ENCODE data around the gene BZW1.

DNA sequence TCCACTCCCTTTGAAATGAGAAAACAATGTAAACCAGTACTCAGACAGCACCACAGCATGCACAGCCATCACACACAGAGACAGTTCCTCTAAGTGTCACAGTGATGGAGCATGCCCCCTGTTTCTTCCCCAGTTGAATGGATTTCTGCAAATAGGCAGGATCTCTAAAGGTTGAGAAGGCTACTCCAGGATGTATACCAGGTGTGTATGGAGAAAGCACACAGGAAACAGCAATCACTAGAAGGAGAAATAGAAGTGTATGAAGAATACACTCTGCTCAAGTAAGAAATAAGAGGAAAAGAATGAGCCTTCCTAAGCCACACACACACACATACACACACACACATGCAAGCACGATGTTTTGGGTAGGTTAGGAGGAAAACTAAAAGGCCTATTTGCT, 38.6 kb upstream of the BZW1 start:
- TF ChIP-seq RXRA (IDR thresholded peaks at IDR 0.05) (no peak), YY1 (IDR thresholded peaks at IDR 0.05) (no peak), TAF1 (conservative IDR thresholded peaks at IDR 0.05) (no peak), JUND (IDR thresholded peaks at IDR 0.05) (no peak), RAD21 (IDR thresholded peaks at IDR 0.05) (no peak), NR2F2 (IDR thresholded peaks at IDR 0.05) (no peak)
- TF ChIP-seq, protein P1, sequence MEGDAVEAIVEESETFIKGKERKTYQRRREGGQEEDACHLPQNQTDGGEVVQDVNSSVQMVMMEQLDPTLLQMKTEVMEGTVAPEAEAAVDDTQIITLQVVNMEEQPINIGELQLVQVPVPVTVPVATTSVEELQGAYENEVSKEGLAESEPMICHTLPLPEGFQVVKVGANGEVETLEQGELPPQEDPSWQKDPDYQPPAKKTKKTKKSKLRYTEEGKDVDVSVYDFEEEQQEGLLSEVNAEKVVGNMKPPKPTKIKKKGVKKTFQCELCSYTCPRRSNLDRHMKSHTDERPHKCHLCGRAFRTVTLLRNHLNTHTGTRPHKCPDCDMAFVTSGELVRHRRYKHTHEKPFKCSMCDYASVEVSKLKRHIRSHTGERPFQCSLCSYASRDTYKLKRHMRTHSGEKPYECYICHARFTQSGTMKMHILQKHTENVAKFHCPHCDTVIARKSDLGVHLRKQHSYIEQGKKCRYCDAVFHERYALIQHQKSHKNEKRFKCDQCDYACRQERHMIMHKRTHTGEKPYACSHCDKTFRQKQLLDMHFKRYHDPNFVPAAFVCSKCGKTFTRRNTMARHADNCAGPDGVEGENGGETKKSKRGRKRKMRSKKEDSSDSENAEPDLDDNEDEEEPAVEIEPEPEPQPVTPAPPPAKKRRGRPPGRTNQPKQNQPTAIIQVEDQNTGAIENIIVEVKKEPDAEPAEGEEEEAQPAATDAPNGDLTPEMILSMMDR (IDR thresholded peaks at IDR 0.05; ENCODE audit: low read depth, low read length, missing input control) = no peak
- TF ChIP-seq, protein P2, sequence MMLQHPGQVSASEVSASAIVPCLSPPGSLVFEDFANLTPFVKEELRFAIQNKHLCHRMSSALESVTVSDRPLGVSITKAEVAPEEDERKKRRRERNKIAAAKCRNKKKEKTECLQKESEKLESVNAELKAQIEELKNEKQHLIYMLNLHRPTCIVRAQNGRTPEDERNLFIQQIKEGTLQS (IDR thresholded peaks at IDR 0.05) = no peak
- TF ChIP-seq, protein P3, sequence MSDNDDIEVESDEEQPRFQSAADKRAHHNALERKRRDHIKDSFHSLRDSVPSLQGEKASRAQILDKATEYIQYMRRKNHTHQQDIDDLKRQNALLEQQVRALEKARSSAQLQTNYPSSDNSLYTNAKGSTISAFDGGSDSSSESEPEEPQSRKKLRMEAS (IDR thresholded peaks at IDR 0.05) = no peak
- TF ChIP-seq, protein P4, sequence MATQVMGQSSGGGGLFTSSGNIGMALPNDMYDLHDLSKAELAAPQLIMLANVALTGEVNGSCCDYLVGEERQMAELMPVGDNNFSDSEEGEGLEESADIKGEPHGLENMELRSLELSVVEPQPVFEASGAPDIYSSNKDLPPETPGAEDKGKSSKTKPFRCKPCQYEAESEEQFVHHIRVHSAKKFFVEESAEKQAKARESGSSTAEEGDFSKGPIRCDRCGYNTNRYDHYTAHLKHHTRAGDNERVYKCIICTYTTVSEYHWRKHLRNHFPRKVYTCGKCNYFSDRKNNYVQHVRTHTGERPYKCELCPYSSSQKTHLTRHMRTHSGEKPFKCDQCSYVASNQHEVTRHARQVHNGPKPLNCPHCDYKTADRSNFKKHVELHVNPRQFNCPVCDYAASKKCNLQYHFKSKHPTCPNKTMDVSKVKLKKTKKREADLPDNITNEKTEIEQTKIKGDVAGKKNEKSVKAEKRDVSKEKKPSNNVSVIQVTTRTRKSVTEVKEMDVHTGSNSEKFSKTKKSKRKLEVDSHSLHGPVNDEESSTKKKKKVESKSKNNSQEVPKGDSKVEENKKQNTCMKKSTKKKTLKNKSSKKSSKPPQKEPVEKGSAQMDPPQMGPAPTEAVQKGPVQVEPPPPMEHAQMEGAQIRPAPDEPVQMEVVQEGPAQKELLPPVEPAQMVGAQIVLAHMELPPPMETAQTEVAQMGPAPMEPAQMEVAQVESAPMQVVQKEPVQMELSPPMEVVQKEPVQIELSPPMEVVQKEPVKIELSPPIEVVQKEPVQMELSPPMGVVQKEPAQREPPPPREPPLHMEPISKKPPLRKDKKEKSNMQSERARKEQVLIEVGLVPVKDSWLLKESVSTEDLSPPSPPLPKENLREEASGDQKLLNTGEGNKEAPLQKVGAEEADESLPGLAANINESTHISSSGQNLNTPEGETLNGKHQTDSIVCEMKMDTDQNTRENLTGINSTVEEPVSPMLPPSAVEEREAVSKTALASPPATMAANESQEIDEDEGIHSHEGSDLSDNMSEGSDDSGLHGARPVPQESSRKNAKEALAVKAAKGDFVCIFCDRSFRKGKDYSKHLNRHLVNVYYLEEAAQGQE (IDR thresholded peaks at IDR 0.05) = no peak
- TF ChIP-seq, protein P5, sequence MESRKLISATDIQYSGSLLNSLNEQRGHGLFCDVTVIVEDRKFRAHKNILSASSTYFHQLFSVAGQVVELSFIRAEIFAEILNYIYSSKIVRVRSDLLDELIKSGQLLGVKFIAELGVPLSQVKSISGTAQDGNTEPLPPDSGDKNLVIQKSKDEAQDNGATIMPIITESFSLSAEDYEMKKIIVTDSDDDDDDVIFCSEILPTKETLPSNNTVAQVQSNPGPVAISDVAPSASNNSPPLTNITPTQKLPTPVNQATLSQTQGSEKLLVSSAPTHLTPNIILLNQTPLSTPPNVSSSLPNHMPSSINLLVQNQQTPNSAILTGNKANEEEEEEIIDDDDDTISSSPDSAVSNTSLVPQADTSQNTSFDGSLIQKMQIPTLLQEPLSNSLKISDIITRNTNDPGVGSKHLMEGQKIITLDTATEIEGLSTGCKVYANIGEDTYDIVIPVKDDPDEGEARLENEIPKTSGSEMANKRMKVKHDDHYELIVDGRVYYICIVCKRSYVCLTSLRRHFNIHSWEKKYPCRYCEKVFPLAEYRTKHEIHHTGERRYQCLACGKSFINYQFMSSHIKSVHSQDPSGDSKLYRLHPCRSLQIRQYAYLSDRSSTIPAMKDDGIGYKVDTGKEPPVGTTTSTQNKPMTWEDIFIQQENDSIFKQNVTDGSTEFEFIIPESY (IDR thresholded peaks at IDR 0.05) = no peak

Data from liver (tissue), 3 donors.